Measurements from ENCODE around the gene RSAD1.
"Not testable (repeated sequence)": the region's sequence is repeated elsewhere in the genome, so short reads cannot be mapped to it uniquely, and the experiment has no call there.

RSAD1 gene

DNA sequence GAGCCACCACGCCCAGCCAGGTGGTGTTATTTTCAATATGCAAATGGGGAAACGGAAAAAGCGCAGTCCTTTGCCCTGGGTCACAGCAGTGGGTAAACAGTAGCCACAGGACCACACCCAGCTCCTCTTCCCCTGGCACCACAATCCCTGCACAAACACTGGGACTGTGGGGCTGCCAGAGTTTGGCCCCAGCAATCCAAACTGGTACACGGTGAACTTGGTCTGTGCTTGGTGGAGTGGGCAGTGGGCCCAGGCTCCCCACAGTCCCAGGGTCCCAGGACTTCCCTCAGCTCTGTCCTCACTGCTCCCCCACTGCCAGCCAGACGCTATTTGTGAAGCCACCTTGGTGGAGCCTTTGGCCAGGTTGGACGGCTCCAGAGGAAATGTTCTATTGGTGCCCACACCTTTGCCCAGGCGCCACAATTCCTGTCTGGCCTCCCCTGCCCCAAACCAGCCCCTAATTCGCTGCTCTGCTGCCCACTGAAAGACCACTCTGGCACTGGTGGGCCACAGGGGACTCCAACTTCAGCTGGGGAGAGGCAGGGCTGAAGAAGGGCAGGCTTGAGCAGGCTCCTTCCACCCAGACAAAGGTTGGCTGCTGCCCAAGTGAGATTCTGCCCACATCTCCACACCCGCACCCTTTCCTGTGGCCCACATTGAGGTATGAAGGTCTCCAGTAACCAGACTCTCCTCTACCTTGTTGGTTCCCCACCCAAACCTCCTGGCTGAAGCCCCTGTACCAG, 12.1 kb upstream of the RSAD1 start:
- no peak for ATAC-seq

DNA sequence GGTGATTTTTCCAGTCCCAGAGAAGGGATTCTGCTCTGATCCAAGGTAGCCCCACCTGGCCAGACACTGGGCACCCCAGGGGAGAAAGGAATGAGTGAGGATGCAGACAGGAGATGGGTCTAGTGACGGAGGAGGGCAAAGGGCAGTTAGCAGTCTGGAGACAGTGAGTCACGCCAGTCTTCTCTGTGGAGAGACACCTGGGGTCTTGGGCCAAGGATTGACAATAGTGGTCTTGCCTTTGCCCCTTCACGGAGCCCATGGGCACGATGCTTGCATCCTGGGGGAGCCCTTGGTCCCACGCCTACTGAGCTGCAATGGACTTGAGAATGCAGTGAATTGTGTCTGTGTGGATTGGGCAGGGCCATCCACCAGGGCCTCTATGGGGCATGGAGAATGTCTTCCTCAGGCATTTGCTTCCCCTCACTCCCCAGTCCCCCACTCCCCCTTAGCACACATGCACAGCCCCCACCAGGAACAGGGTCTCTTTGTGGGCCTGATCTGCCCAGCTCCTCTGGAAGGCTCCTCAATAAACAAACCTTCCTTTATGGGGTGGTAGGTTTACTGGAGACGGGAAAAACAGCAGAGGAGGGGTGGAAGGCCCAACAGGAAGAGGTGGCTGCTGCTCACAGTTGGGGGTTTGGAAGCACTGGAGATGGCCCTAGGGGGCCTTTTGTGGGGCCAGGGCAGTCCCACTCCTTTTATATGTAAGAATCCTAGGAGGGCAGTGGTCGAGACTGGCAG, 11.4 kb upstream of the RSAD1 start:
- Mint-ChIP-seq H3K4me3 (no peak overlapping the region), H3K27ac (peak overlapping the region in 1 of 2 donors; percentile 12), H3K9me3 (no peaks in the 10 kb centered on the region), H3K27me3 (peaks cover 55% of the 10 kb centered on the region), H3K4me1 (peaks cover 20% of the 10 kb centered on the region)
- ATAC-seq (no peak), DNase-seq (no peak)

More for the DNA sequence above, 12.1 kb upstream of the RSAD1 start:
- Mint-ChIP-seq H3K27ac (peak overlapping the region; percentile 12 to 42), H3K9me3 (no peaks in the 10 kb centered on the region), H3K4me1 (peaks cover 16% of the 10 kb centered on the region), H3K27me3 (peaks cover 55% of the 10 kb centered on the region), H3K4me3 (no peak overlapping the region)
- no peak for DNase-seq

DNA sequence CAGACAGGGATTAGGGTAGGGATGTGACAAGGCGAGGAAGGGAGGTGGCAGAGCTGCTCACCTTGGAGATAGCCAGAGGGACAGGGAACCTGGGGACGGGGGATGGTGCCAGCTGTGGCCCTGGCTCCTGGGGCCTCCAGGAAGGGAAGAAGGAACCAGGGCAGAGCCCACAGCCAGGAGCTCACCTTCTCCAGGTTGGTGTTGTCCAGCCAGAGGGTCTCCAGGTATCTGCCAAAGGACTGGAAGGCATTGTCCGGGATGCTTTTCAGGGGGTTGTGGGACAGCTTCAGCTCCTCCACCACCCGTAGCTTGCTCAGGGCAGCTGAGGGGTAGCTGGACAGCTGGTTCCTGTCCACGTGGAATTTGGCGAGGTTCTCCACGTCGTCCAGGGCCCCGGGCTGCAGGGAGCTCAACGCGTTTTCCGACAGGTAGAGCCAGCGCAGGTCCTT, 10.8 kb upstream of the RSAD1 start:
- no peak for DNase-seq
- Mint-ChIP-seq H3K27me3 (peaks cover 55% of the 10 kb centered on the region), H3K4me3 (peak overlapping the region; percentile 36 to 62), H3K9me3 (no peaks in the 10 kb centered on the region), H3K4me1 (peaks cover 20% of the 10 kb centered on the region), H3K27ac (no peak overlapping the region)
- no peak for ATAC-seq

DNA sequence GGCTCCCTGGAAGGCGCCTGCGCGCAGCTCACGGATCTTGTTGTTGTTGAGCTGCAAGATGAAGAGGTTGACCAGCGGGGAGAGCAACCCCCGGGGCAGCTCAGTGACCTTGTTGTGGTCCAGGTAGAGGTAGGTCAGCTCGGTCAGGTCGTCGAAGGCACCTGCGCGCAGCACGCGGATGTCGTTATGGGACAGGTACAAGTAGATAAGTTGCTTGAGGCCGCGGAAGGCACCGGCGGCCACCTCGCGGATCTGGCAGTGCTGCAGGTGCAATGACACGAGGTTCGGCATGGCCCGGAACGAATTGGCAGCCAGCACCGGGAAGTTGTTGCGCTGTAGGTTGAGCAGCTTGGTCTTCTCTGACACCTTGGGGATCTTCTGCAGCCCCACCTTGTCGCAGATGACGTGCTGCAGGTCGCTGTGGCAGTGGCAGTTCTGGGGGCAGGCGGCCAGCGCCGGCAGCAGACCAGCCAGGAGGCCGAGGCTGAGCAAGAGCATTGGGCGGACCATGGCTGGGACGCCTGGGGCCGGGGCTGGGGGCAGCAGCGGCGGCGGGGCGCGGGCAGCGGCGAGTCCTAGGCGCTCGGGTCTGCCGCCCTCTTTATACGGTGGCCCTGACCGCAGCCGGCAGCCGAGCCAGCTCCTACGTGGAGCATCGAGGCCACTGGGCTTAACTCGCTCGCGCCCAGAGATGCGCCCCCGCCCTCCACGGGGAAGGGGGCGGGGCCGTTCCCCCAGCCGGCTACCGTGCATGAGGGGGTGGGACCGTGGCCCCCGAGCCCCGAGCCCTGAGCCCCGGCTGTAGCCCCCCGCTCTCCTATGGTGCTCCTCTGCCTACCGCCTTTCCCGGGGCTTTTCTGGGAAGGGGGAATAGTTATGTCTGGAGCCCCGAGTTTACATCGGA, 10.1 kb upstream of the RSAD1 start, which contains the start of gene CHAD:
TSS of gene CHAD (minus strand) at position 577 of the 904 bp plus-strand sequence. CDS start at position 510, 67 bp downstream.
- Mint-ChIP-seq H3K27ac (peak within 1 kb of the TSS in 1 of 2 donors; percentile 48), H3K4me1 (peaks cover 20% of the 10 kb centered on the region), H3K4me3 (peak within 1 kb of the TSS; percentile 49 to 62), H3K27me3 (peaks cover 55% of the 10 kb centered on the region), H3K9me3 (no peaks in the 10 kb centered on the region)
- DNase-seq: no peak
- ATAC-seq: no peak

DNA sequence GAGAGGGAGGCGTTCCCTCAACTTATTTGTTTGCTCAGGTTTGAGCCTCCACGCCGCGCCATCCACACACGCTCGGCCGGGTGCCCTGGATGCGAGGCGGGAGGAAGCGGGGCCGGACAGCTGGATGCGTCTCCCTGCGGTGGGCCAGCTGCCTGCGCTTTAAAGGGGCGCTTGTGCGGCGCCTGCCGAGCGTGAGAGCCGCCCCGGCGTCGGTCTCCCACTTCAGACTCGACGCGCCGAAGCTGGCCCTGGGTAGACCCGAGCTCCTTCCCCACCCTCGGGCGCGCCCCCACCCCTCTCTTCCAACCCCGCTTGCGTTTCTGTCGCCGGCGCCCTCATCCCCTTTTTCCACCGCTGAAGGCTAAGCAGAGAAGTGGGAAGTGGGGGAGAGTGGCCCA, 9.5 kb upstream of the RSAD1 start:
- peaks cover 20% of the 10 kb centered on the region for H3K4me1 Mint-ChIP-seq
- H3K4me3 Mint-ChIP-seq: peak overlapping the region in 1 of 2 donors; percentile 49
- peak overlapping the region in 1 of 2 donors; percentile 48 for H3K27ac Mint-ChIP-seq
- H3K9me3 Mint-ChIP-seq: no peaks in the 10 kb centered on the region
- DNase-seq (no peak), ATAC-seq (no peak)
- peaks cover 55% of the 10 kb centered on the region for H3K27me3 Mint-ChIP-seq

DNA sequence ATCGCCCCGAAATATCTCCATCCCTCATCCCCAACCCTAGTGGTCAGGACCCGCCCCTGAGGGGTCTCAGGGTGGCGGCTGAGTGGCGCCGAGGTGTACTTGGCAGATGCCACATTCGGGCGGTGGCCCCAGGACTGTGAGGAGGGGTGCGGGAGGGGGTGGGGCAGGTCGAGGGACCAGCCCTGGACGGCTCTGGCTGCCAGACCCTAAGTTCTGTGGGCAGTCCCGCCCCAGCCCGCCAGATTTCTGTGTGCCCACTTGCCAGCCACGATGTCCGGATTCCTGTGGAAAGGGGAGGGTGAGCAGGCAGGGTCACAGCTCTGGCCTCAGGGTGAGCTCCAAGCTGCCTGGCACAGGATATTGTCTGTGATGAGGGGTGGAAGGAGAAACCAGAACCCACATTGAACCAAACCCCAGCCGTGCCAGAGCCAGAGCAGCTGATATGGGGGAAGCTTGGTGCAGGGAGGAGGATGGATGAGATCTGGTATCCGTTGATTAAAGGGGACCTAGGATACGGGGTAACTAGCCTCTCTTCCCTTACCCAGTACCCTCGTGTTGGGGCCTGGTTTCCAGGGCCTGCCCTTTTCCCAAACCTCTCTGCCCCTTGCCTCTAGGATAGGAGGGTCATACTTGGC, 8.9 kb upstream of the RSAD1 start:
- H3K9me3 Mint-ChIP-seq: no peaks in the 10 kb centered on the region

DNA sequence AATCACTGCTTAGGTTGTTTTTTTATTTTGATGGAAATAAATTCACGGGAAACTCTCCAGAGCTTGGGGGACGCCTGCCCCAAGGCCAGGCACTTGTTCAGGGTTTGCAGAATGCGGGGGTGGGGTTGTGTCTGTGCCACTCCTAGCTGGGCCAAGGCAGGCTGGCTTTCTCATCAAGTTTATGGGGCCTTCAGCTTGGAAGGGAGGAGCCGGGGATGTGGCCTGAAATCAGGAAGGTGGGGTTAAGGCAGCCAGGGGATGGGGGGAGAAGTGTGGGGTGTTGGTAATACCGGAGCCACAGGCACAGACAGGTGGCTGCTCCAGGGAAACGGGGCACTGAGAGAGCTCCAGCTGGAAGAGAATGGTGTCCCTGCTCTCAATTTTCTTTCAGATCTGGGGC, 8.2 kb upstream of the RSAD1 start:
- peaks cover 20% of the 10 kb centered on the region for H3K4me1 Mint-ChIP-seq
- DNase-seq (no peak), ATAC-seq (no peak)
- peak overlapping the region in 1 of 2 donors; percentile 36 for H3K4me3 Mint-ChIP-seq
- H3K27ac Mint-ChIP-seq: no peak overlapping the region
- H3K27me3 Mint-ChIP-seq: peaks cover 51% of the 10 kb centered on the region
- H3K9me3 Mint-ChIP-seq: no peaks in the 10 kb centered on the region

More for the DNA sequence above, 8.9 kb upstream of the RSAD1 start:
- DNase-seq: no peak
- Mint-ChIP-seq H3K27ac (no peak overlapping the region), H3K4me3 (peak overlapping the region in 1 of 2 donors; percentile 49), H3K27me3 (peaks cover 55% of the 10 kb centered on the region), H3K4me1 (peaks cover 20% of the 10 kb centered on the region)
- no peak for ATAC-seq

DNA sequence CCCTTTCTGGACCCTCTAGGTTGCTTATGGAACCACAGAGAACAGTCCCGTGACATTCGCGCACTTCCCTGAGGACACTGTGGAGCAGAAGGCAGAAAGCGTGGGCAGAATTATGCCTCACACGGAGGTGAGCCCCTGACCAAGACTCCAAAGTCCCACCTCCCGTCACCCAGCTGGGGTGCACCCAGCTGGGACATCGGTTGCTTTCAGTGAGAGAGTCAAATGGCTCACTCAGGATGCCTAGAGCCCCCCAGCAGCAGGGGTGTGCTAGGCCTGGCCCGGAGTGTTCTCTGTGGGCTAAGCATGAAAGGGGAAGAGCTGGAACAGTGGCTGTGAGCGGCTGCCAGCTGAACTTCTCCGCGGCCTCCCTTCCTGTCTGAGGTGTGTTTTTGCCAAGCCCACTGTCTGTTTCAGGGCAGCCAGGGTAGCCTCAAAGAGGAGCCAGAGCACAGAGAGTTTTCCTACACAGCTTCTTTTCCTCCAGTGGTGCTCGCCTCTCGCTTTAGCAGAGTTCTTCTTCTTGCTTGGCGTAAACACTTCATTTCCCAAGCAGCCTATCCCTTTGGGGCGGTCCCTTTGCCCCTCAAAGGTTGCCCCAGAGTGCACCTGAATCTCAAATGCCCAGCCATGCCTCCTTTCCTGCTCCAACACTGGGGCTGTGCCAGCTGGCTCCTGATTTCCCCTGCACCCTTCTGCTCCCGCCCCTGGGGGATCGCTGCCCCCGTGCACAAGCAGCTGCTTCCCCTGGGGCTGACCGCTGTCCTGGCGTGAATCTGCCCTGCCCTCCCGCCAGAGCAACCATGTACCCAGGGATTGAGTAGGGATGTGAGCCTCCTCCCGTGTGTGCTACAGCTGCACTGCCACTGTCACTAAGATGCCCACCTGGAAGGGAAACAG, 7.4 kb upstream of the RSAD1 start:
- peaks cover 46% of the 10 kb centered on the region for H3K27me3 Mint-ChIP-seq
- H3K27ac Mint-ChIP-seq: no peak overlapping the region
- ATAC-seq (peak; percentile 31), DNase-seq (no peak)
- H3K9me3 Mint-ChIP-seq: no peaks in the 10 kb centered on the region
- H3K4me3 Mint-ChIP-seq: no peak overlapping the region
- H3K4me1 Mint-ChIP-seq: peaks cover 20% of the 10 kb centered on the region

DNA sequence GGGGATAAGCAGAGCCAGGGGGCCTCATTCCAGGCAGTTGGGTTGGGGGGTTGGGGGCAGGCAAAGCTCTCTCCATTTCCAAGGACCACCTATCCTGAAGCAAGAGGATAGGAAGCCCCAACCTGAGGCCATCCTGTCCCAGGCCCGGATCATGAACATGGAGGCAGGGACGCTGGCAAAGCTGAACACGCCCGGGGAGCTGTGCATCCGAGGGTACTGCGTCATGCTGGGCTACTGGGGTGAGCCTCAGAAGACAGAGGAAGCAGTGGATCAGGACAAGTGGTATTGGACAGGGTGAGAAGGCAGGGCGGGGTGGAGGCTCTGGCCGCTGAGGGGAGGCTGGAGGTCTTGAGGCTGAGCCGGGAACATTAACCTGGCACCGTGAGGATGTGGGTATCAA, 6.4 kb upstream of the RSAD1 start:
- no peak overlapping the region for H3K27ac Mint-ChIP-seq
- H3K27me3 Mint-ChIP-seq: peaks cover 36% of the 10 kb centered on the region
- DNase-seq (no peak), ATAC-seq (no peak)
- H3K4me1 Mint-ChIP-seq: peaks cover 20% of the 10 kb centered on the region
- no peak overlapping the region for H3K4me3 Mint-ChIP-seq
- no peaks in the 10 kb centered on the region for H3K9me3 Mint-ChIP-seq

DNA sequence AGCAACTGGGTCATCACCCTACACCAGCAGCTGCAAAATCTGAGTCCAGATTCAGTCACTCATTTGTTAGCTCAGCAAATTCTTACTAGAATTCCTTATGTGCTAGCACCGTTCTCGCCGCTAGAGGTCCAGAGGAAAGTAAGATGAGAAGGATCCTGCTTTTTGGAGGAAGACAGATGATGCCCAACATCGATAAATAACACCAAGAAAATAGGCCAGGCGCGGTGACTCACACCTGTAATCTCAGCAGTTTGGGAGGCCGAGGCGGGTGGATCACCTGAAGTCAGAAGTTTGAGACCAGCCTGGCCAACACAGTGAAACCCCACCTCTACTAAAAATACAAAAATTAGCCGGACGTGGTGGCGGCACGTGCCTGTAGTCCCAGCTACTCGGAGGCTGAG, 5.9 kb upstream of the RSAD1 start:
- H3K4me3 Mint-ChIP-seq, H3K9me3 Mint-ChIP-seq, ATAC-seq, H3K27ac Mint-ChIP-seq, DNase-seq: not testable (repeated sequence)
- peaks cover 31% of the 10 kb centered on the region for H3K27me3 Mint-ChIP-seq
- peaks cover 21% of the 10 kb centered on the region for H3K4me1 Mint-ChIP-seq

DNA sequence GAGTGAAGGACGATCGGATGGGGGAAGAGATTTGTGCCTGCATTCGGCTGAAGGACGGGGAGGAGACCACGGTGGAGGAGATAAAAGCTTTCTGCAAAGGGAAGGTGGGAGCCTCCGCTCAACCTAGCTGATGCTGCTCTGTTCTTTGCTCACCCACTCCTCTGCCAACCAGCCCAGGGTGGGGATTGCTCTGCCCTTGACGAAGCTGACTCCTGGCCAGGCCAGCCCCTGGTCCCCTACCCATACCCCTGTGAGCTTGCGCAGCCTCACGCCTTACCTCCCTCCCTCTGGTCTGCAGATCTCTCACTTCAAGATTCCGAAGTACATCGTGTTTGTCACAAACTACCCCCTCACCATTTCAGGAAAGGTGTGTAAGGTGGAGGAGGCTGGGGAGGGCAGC, 4.8 kb upstream of the RSAD1 start:
- no peaks in the 10 kb centered on the region for H3K9me3 Mint-ChIP-seq
- DNase-seq (no peak), ATAC-seq (no peak)
- H3K4me1 Mint-ChIP-seq: peaks cover 23% of the 10 kb centered on the region
- H3K27me3 Mint-ChIP-seq: peaks cover 22% of the 10 kb centered on the region
- no peak overlapping the region for H3K27ac Mint-ChIP-seq
- H3K4me3 Mint-ChIP-seq: no peak overlapping the region

DNA sequence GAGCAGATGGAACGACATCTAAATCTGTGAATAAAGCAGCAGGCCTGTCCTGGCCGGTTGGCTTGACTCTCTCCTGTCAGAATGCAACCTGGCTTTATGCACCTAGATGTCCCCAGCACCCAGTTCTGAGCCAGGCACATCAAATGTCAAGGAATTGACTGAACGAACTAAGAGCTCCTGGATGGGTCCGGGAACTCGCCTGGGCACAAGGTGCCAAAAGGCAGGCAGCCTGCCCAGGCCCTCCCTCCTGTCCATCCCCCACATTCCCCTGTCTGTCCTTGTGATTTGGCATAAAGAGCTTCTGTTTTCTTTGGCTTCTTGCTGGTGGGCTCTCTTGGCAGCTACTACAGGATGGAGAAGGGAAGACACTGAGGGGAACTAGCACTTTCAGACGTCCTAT, 4.1 kb upstream of the RSAD1 start:
- no peak overlapping the region for H3K4me3 Mint-ChIP-seq
- no peak overlapping the region for H3K27ac Mint-ChIP-seq
- DNase-seq (no peak), ATAC-seq (no peak)
- H3K4me1 Mint-ChIP-seq: peaks cover 23% of the 10 kb centered on the region
- peaks cover 17% of the 10 kb centered on the region for H3K27me3 Mint-ChIP-seq
- H3K9me3 Mint-ChIP-seq: no peaks in the 10 kb centered on the region

DNA sequence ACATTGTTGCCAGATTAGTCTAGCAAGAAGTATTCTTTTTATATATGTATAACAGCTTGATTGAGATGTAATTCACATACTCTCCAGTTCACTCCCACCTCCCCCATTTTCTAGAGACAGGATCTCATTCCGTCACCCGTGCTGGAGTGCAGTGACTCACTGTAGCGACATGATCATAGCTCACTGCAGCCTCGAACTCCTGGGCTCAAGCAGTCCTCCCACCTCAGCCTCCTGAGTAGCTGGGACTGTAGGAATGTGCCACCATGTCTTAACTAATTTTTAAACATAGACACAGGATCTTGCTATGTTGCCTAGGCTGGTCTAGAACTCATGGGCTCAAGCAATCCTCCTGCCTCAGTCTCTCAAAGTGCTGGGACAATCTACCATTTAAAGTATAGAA, 3.3 kb upstream of the RSAD1 start:
- H3K4me1 Mint-ChIP-seq: peaks cover 28% of the 10 kb centered on the region
- no peak for DNase-seq
- no peaks in the 10 kb centered on the region for H3K9me3 Mint-ChIP-seq
- no peak overlapping the region for H3K27ac Mint-ChIP-seq
- no peak for ATAC-seq
- H3K4me3 Mint-ChIP-seq: no peak overlapping the region
- peaks cover 9% of the 10 kb centered on the region for H3K27me3 Mint-ChIP-seq

Data from stimulated activated naive CD8-positive, alpha-beta T cell treated with anti-CD3 and anti-CD28 coated beads, Interleukin-15, amount 100 ng/mL, for 72 hours (primary cell).